Activated naive CD4-positive, alpha-beta T cell treated with anti-CD3 and anti-CD28 coated beads for 36 hours (primary cell): ENCODE measurements around the gene OR2T35. TPM values are rescaled to one million over a fixed set of nuclear protein-coding genes. Genes with fewer than 3 reads are reported as not detected.

Experiments used
- total RNA-seq, 2 experiments: library from RNA; stranded (reverse); gene quantifications; one replicate each; pipeline ENCODE4 v1.2.3, GENCODE V29; 2021

Gene OR2T35
- total RNA-seq, 2 experiments from 2014 or later = not detected

Other genes starting within 250 kb of the OR2T35 start
- gene OR2T1, start 242.2 kb downstream of the OR2T35 start, total RNA-seq = not detected
- gene OR2T2, start 199.6 kb downstream of the OR2T35 start, total RNA-seq = not detected
- not detected for gene OR2T3, start 171.9 kb downstream of the OR2T35 start, total RNA-seq
- gene OR2T5, start 156.7 kb downstream of the OR2T35 start, total RNA-seq = not detected
- not detected for gene OR2G6, start 137.2 kb downstream of the OR2T35 start, total RNA-seq
- gene OR2T29, start 82.5 kb downstream of the OR2T35 start, total RNA-seq = not detected
- gene OR2T34, start 70.5 kb downstream of the OR2T35 start, total RNA-seq = not detected
- gene OR2T10, start 47.6 kb downstream of the OR2T35 start, total RNA-seq = not detected
- not detected for gene OR2T11, start 10.2 kb downstream of the OR2T35 start, total RNA-seq
- gene OR2T27, start 10.2 kb upstream of the OR2T35 start, total RNA-seq = not detected
- not detected for gene OR14I1, start 57.5 kb upstream of the OR2T35 start, total RNA-seq
- gene LYPD8, start 110.5 kb upstream of the OR2T35 start, total RNA-seq = not detected
- gene SH3BP5L, start 180.6 kb upstream of the OR2T35 start, total RNA-seq = 10 to 100 TPM; 20.3 to 20.5 TPM
- 10 to 100 TPM; 51.6 to 53.4 TPM for gene ZNF672, start 192.9 kb upstream of the OR2T35 start, total RNA-seq
- gene ZNF692, start 213.8 kb upstream of the OR2T35 start, total RNA-seq = 10 to 100 TPM; 87.6 to 88.7 TPM